Vagina (tissue), 2 donors: ENCODE data around the gene STX10. TPM values are rescaled to one million over a fixed set of nuclear protein-coding genes. Genes with fewer than 3 reads are reported as not detected.
"Not testable (repeated sequence)": the region's sequence is repeated elsewhere in the genome, so short reads cannot be mapped to it uniquely, and the experiment has no call there.

Experiments used
- DNase-seq, 2 donors: peaks; one replicate each; pipeline ENCODE4 v3.0.0-alpha.2; 2017; ENCODE audit errors: extremely low spot score in 2 of 2
- H3K27ac ChIP-seq: fragments of 200-600 bp; sonication (generic); one replicate; pipeline ENCODE4 v1.5.1; 2019
- H3K27me3 ChIP-seq: fragments of 200-600 bp; sonication (generic); one replicate; pipeline ENCODE4 v1.5.1; 2019
- H3K36me3 ChIP-seq, 2 donors: fragments of 200-600 bp; sonication (generic); one replicate each; pipeline ENCODE4 v1.5.1; 2017 to 2019
- H3K4me1 ChIP-seq: fragments of 200-600 bp; sonication (generic); one replicate; pipeline ENCODE4 v1.5.1; 2019
- H3K4me3 ChIP-seq, 2 donors: fragments of 200-600 bp; sonication (generic); 1 replicate in 1 of 2; 2 replicates in 1 of 2; pipeline ENCODE4 v1.5.1; 2016 to 2019
- H3K9me3 ChIP-seq: fragments of 200-600 bp; sonication (generic); one replicate; pipeline ENCODE4 v1.5.1; 2019
- POLR2A ChIP-seq, 2 donors: fragments of 450-650 bp; IDR thresholded peaks; one replicate each; pipeline ENCODE4 v1.6.1; 2017; ENCODE audit warnings: antibody characterized with exemption in 2 of 2, mild to moderate bottlenecking in 2 of 2, moderate library complexity in 2 of 2
- POLR2AphosphoS5 ChIP-seq, 2 donors: sonication (generic); formaldehyde crosslinking; IDR thresholded peaks; one replicate each; pipeline ENCODE4 v1.9.0; 2017; ENCODE audit warnings: antibody characterized with exemption in 2 of 2, mild to moderate bottlenecking in 2 of 2, low read depth in 1 of 2; ENCODE audit not compliant: insufficient read depth in 1 of 2
- intact Hi-C: fragments of 100-400 bp; cut with DNase I; formaldehyde crosslinking; loops from one replicate; pipeline ENCODE4 v1.15.1; 2023
- total RNA-seq: library from RNA; depleted of rRNA; stranded (reverse); fragments of >200 nt; gene quantifications from one replicate; pipeline ENCODE4 v1.2.3, GENCODE V29; 2016
- TF ChIP-seq, protein P1 (sequence below), 3 experiments: fragments of 450-650 bp in 2 of 3; fragments of 200-600 bp in 1 of 3; sonication (generic) in 1 of 3; IDR thresholded peaks; one replicate each; pipeline ENCODE4 v1.5.1; 2017 to 2019; ENCODE audit warnings: antibody characterized with exemption in 3 of 3, mild to moderate bottlenecking in 2 of 3, moderate library complexity in 2 of 3

The STX10 gene
- total RNA-seq, 1 donor from 2014 or later, result 71.5 TPM

DNA sequence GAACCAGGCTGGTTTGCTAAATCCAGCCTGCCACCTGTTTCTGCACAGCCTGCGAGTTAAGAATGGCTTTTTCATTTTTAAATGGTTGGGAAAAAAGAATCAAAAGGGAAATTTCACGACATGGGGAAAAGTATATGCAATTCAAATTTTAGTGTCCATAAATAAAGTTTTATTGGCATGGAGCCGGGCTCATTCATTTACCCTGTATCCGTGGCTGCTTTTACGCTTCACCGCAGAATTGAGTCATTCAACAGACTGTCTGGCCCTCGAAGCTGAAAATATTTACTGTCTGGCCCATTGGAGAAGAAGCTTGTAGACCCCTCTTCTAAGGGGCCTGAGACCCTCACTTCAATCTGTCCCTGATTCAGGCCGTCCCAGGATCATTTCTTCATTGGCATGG is 26.2 kb upstream of the STX10 start:
- H3K27ac ChIP-seq, result no peak overlapping the region
- TF ChIP-seq POLR2AphosphoS5 (IDR thresholded peaks at IDR 0.05; ENCODE audit: insufficient read depth in 1 of 2, low read depth in 1 of 2) (no peak), POLR2A (IDR thresholded peaks at IDR 0.05) (no peak)
- TF ChIP-seq, protein P1, sequence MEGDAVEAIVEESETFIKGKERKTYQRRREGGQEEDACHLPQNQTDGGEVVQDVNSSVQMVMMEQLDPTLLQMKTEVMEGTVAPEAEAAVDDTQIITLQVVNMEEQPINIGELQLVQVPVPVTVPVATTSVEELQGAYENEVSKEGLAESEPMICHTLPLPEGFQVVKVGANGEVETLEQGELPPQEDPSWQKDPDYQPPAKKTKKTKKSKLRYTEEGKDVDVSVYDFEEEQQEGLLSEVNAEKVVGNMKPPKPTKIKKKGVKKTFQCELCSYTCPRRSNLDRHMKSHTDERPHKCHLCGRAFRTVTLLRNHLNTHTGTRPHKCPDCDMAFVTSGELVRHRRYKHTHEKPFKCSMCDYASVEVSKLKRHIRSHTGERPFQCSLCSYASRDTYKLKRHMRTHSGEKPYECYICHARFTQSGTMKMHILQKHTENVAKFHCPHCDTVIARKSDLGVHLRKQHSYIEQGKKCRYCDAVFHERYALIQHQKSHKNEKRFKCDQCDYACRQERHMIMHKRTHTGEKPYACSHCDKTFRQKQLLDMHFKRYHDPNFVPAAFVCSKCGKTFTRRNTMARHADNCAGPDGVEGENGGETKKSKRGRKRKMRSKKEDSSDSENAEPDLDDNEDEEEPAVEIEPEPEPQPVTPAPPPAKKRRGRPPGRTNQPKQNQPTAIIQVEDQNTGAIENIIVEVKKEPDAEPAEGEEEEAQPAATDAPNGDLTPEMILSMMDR (IDR thresholded peaks at IDR 0.05), result no peak
- H3K36me3 ChIP-seq, result no peaks in the 10 kb centered on the region
- peaks cover 25% of the 10 kb centered on the region for H3K4me1 ChIP-seq
- intact Hi-C loops, result no loop called here
- no peaks in the 10 kb centered on the region for H3K27me3 ChIP-seq
- DNase-seq, result no peak
- H3K9me3 ChIP-seq, result no peaks in the 10 kb centered on the region
- no peak overlapping the region for H3K4me3 ChIP-seq

DNA sequence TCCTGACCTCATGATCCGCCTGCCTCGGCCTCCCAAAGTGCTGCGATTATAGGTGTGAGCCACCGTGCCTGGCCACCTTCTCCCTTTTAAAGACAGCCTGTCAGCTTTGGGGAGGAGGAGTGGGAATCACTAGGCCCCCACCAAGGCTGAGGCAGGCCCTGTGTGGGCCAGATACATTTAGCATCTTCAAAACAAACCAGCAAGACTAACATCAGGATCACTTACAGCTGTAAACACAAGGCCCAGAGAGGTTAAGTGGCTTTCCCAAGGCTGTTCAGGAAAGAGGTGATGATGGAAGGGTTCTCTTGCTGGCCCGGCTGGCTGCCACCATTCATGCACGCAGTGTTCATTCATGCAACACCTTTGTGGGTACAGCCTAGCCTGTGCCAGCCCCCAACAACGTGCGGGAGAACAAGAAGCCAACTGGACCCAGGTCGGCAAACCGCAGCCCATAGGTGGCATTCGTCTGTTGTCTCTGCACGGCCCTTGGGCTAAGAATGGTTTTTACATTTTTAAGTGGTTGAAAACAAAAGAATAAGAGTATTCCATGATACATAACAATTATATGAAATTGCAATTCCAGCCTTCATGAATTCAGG is 23.1 kb upstream of the STX10 start:
- TF ChIP-seq POLR2A (IDR thresholded peaks at IDR 0.05), result no peak
- TF ChIP-seq POLR2AphosphoS5 (IDR thresholded peaks at IDR 0.05; ENCODE audit: insufficient read depth in 1 of 2, low read depth in 1 of 2), result no peak
- TF ChIP-seq, protein P1 (IDR thresholded peaks at IDR 0.05), result no peak
- Histone ChIP-seq H3K4me1 (peaks cover 45% of the 10 kb centered on the region), H3K4me3 (no peak overlapping the region), H3K27ac (peak overlapping the region; percentile 78), H3K27me3 (no peaks in the 10 kb centered on the region), H3K36me3 (no peaks in the 10 kb centered on the region), H3K9me3 (no peaks in the 10 kb centered on the region)
- no peak for DNase-seq
- intact Hi-C loops, result no loop called here

DNA sequence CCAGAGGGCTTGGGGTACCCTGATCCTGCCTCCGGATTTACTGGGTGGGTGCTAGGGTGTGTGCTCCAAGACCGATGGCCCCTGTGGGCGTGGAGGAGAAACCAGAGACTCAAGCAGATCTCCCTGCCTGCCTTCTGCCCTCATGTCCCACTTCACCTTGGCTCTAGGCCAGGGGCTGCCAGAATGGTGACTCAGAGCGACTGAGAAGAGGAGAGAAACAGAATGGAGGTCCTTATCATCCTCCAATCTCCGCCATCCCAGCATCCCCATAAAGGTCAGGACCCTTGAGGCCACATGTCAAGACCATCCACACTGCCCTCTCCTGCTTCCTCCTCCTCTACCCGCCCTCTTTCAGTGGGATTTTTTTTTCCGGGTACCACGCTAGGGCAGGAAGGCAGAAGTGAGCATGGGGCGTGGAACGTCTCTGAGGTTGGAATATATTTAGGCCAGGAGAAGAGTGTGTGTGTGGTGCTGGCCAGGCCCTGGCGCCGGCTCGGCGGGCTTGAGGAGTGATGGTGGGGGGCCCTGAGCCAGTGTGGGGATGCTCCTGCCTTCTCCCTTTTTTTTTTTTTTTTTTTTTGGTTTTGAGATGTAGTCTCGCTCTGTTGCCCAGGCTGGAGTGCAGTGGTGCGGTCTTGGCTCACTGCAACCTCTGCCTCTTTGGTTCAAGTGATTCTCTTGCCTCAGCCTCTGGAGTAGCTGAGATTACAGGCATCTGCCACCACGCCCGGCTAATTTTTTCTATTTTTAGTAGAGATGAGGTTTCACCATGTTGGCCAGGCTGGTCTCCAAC is 22.4 kb upstream of the STX10 start:
- intact Hi-C loops, result no loop called here
- Histone ChIP-seq H3K27me3 (no peaks in the 10 kb centered on the region), H3K9me3 (no peaks in the 10 kb centered on the region), H3K4me3 (peak overlapping the region in 1 of 2 donors; percentile 10), H3K4me1 (peaks cover 52% of the 10 kb centered on the region), H3K27ac (peak overlapping the region; percentile 78), H3K36me3 (no peaks in the 10 kb centered on the region)
- TF ChIP-seq, protein P1 (IDR thresholded peaks at IDR 0.05), result no peak
- TF ChIP-seq POLR2A (IDR thresholded peaks at IDR 0.05), result no peak
- TF ChIP-seq POLR2AphosphoS5 (IDR thresholded peaks at IDR 0.05; ENCODE audit: insufficient read depth in 1 of 2, low read depth in 1 of 2), result no peak
- no peak for DNase-seq

DNA sequence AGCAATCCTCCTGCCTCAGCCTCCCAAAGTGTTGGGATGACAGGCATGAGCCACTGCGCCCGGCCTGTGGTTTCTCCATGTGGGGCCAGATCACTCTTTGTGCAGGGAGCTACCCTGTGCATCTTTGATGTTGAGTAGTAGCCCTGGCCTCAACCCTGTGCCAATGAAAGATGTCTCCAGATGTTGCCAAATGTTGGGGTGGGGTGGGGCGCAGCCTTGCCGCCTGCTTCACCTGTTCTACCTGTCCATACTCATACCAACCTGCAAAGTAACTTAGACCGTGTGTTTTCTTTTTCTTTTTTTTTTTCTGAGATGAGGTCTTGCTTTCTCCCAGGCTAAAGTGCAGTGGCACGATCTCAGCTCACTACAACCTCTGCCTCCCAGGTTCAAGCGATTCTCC is 21.0 kb upstream of the STX10 start:
- Histone ChIP-seq H3K4me3 (no peak overlapping the region), H3K9me3 (no peaks in the 10 kb centered on the region), H3K27ac (peak overlapping the region; percentile 27), H3K27me3 (no peaks in the 10 kb centered on the region), H3K4me1 (peaks cover 65% of the 10 kb centered on the region), H3K36me3 (no peaks in the 10 kb centered on the region)
- TF ChIP-seq, protein P1 (IDR thresholded peaks at IDR 0.05), result no peak
- peak in 1 of 2 donors; percentile 32 for TF ChIP-seq POLR2AphosphoS5 (IDR thresholded peaks at IDR 0.05; ENCODE audit: insufficient read depth in 1 of 2, low read depth in 1 of 2)
- intact Hi-C loops, result no loop called here
- no peak for DNase-seq

DNA sequence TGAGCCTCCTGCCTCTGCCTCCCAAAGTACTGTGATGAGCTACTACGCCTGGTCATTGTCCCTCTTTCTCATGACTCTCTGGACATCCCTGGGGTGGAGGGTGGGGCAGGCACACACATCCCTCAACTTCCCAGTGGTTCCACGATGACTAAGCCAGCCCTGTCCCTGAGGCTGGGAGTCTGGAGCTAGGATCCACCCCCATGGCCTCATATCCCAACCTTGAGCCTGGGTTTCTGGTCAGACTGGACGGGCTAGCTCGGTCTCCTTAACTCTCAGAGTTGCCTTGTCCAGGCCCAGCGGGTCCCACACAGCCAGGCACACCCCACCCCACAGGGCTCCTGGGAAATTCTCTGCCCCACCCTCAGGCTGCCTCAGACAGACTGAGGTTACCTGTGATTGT is 19.6 kb upstream of the STX10 start:
- H3K27me3 ChIP-seq, result no peaks in the 10 kb centered on the region
- H3K4me3 ChIP-seq, result no peak overlapping the region
- no peak for DNase-seq
- TF ChIP-seq, protein P1 (IDR thresholded peaks at IDR 0.05), result no peak
- TF ChIP-seq POLR2AphosphoS5 (IDR thresholded peaks at IDR 0.05; ENCODE audit: insufficient read depth in 1 of 2, low read depth in 1 of 2), result peak in 1 of 2 donors; percentile 52
- no peak overlapping the region for H3K27ac ChIP-seq
- intact Hi-C loops, result no loop called here
- H3K36me3 ChIP-seq, result no peaks in the 10 kb centered on the region
- H3K4me1 ChIP-seq, result peaks cover 79% of the 10 kb centered on the region
- H3K9me3 ChIP-seq, result no peaks in the 10 kb centered on the region

DNA sequence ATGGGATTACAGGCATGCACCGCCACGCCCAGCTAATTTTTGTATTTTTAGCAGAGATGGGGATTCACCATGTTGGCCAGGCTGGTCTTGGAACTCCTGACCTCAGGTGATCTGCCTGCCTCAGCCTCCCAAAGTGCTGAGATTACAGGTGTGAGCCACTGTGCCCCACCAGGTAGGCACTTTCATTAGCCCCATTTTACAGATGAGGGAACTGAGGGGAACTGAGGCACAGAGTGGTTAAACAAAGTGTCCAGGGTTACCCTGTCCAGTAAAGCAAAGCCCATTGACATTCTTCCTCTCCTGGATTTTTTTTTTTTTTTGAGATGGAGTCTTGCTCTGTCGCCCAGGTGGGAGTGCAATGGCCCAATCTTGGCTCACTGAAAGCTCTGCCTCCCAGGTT is 16.0 kb upstream of the STX10 start:
- H3K27ac ChIP-seq, H3K9me3 ChIP-seq, DNase-seq, H3K27me3 ChIP-seq, intact Hi-C loops, H3K36me3 ChIP-seq, H3K4me3 ChIP-seq: not testable (repeated sequence)
- H3K4me1 ChIP-seq, result peaks cover 86% of the 10 kb centered on the region
